Measurements from ENCODE around the gene CPNE7.

CPNE7 gene

GRCh38 chr16:89575247-89576152 lies at the start of gene CPNE7:
Gene CPNE7 (plus strand): TSS chr16:89575758. CDS start chr16:89575898, 140 bp downstream.
- DNase-seq = no peak

GRCh38 chr16:89529097-89529496 lies 46.5 kb upstream of the CPNE7 start:
- no peak for DNase-seq

GRCh38 chr16:89530401-89531381 lies 44.9 kb upstream of the CPNE7 start:
- DNase-seq = no peak

GRCh38 chr16:89531821-89532526 lies 43.6 kb upstream of the CPNE7 start:
- no peak for DNase-seq

- DNase-seq = no peak
These were observed 41.3 kb upstream of the CPNE7 start for GRCh38 chr16:89534252-89534756.

GRCh38 chr16:89536371-89536770 lies 39.2 kb upstream of the CPNE7 start:
- DNase-seq = no peak

GRCh38 chr16:89536886-89537548 lies 38.5 kb upstream of the CPNE7 start:
- DNase-seq = no peak

GRCh38 chr16:89537549-89537925 lies 38.0 kb upstream of the CPNE7 start:
- no peak for DNase-seq

- no peak for DNase-seq
These were observed 37.3 kb upstream of the CPNE7 start for GRCh38 chr16:89538286-89538685.

- DNase-seq = no peak
These were observed 35.0 kb upstream of the CPNE7 start for GRCh38 chr16:89540557-89540956.

- no peak for DNase-seq
These were observed 33.8 kb upstream of the CPNE7 start for GRCh38 chr16:89541792-89542191.

- no peak for DNase-seq
These were observed 31.4 kb upstream of the CPNE7 start for GRCh38 chr16:89544113-89544512.

- DNase-seq = no peak
These were observed 30.9 kb upstream of the CPNE7 start for GRCh38 chr16:89544713-89545043.

GRCh38 chr16:89545044-89545830 lies 30.3 kb upstream of the CPNE7 start:
- DNase-seq = no peak

GRCh38 chr16:89545831-89546574 lies 29.6 kb upstream of the CPNE7 start:
- no peak for DNase-seq

- DNase-seq = no peak
These were observed 28.8 kb upstream of the CPNE7 start for GRCh38 chr16:89546781-89547180.

- DNase-seq = no peak
These were observed 28.3 kb upstream of the CPNE7 start for GRCh38 chr16:89547291-89547690.

- DNase-seq = no peak
These were observed 27.7 kb upstream of the CPNE7 start for GRCh38 chr16:89547860-89548259.

- no peak for DNase-seq
These were observed 27.1 kb upstream of the CPNE7 start for GRCh38 chr16:89548344-89549006.

Data from NCI-H2227 treated with DMSO at 0.1 percent for 48 hours (cell line).